GM20000 (cell line): Measurements from ENCODE around the gene C2.

Experiments
- DNase-seq: peaks from one replicate; pipeline ENCODE4 v3.0.0; 2012; ENCODE audit warnings: low spot score
- TF ChIP-seq, protein P1 (sequence below): IDR thresholded peaks from 2 replicates; pipeline ENCODE4 v1.5.1; 2012; ENCODE audit warnings: mild to moderate bottlenecking, control low read depth; ENCODE audit errors: extremely low read depth, missing control alignments

The C2 gene

DNA sequence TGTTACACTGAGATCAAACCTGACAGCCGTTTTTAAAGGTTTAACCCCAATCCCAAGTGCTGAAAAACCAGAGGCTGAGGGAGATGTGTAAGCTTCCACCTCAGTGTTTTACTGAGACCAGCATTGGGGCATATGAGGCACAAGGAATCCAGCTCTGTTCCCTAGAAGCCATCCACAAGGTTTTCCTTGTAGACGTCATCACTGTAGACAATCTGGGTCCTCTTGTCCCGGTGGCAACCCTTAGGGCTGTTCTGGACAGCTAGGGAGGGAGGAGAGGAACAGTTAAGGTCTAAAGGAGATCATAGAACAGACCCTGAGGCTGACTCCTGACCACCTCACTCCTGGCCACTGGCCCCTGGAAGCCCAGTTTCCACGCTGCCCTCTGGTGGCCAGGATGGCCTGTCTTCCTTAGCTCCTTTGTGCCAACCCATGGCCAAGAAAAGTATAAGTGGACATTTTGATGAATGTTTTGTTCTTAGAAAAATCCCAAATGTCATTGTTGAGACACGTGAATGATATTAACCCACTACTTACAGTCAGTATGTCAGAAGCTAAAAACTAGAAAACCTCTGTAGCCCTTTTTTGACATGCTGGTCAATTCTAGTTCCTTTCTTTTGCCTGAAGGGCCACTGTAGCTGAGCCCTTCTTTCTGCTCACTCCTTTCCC, 24.8 kb downstream of the C2 start:
- DNase-seq = peak; percentile 47
- TF ChIP-seq, protein P1, sequence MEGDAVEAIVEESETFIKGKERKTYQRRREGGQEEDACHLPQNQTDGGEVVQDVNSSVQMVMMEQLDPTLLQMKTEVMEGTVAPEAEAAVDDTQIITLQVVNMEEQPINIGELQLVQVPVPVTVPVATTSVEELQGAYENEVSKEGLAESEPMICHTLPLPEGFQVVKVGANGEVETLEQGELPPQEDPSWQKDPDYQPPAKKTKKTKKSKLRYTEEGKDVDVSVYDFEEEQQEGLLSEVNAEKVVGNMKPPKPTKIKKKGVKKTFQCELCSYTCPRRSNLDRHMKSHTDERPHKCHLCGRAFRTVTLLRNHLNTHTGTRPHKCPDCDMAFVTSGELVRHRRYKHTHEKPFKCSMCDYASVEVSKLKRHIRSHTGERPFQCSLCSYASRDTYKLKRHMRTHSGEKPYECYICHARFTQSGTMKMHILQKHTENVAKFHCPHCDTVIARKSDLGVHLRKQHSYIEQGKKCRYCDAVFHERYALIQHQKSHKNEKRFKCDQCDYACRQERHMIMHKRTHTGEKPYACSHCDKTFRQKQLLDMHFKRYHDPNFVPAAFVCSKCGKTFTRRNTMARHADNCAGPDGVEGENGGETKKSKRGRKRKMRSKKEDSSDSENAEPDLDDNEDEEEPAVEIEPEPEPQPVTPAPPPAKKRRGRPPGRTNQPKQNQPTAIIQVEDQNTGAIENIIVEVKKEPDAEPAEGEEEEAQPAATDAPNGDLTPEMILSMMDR = peak; percentile 47

DNA sequence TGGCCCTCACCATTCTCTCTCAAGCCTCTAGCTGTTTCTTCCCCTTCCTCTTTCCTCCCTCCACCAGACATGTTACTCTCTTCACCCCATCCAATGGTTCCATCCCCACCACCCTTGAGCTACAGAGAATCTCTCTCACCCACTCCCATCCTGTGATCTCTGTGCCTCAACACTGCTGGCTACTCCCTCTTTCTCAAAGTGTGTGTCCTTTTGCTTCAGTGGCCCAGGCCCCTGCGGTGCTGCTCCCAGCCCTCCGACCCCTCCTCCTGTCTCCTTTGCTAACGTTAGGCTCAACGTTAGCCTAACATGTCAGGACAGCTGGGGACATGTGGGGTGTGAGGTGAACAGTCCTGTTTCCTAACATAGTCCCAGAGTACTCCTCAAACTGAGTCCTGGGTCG, 25.4 kb downstream of the C2 start:
- TF ChIP-seq, protein P1 = no peak
- no peak for DNase-seq

DNA sequence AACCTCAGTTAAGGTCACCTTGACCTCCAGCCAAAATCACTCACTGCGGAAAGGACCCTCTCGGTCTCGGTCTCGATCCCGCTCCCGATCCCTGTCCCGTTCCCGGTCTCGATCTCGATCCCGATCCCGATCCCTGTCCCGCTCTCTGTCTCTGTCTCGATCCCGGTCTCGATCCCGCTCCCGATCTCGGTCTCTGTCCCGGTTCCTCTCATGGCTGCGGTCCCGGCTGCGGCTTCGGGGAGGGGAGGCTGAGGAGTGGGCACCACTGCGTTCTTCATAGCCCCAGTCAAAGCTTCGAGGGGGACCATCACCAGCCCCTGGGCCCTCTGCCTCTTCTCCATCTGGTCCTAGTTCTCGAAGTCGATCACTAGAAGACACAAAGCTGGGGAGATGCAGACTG, 27.0 kb downstream of the C2 start:
- no peak for DNase-seq
- TF ChIP-seq, protein P1 = no peak

DNA sequence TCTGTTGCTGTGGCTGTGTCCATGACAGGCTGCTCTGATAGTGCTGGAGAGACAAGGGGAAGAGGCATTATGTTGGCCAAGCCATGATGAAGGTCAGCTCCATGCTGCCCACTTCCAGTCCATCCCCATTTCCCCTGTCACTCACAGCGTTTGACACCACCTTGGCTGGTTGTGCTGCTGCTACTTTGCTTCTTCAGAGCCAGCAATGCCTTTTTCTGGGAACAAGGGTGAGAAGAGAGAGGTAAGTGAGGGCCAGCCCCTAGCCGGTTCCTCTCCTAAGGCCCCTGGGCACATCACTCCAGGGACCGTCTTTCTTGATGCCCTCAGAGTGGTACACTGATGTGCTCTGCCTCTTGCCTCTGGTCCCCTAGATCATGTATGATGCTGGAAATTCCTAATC, 29.3 kb downstream of the C2 start:
- TF ChIP-seq, protein P1 = no peak
- DNase-seq = no peak

DNA sequence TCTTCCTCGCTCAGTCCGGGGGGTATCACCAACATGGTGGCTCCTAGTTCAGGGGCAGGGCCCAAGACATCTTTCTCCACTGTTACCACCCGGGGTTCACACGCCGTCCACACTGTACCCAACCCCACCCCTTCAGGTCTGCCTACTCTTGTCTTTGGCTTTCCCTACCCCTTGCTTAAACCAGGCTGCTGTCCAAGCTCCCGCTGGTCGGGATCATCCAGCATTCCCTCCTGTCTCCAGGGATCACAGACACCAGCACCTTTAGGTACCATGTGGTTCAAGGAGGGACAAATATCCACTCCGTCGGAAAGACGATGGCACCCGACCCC, 30.9 kb downstream of the C2 start:
- TF ChIP-seq, protein P1 = no peak
- no peak for DNase-seq

DNA sequence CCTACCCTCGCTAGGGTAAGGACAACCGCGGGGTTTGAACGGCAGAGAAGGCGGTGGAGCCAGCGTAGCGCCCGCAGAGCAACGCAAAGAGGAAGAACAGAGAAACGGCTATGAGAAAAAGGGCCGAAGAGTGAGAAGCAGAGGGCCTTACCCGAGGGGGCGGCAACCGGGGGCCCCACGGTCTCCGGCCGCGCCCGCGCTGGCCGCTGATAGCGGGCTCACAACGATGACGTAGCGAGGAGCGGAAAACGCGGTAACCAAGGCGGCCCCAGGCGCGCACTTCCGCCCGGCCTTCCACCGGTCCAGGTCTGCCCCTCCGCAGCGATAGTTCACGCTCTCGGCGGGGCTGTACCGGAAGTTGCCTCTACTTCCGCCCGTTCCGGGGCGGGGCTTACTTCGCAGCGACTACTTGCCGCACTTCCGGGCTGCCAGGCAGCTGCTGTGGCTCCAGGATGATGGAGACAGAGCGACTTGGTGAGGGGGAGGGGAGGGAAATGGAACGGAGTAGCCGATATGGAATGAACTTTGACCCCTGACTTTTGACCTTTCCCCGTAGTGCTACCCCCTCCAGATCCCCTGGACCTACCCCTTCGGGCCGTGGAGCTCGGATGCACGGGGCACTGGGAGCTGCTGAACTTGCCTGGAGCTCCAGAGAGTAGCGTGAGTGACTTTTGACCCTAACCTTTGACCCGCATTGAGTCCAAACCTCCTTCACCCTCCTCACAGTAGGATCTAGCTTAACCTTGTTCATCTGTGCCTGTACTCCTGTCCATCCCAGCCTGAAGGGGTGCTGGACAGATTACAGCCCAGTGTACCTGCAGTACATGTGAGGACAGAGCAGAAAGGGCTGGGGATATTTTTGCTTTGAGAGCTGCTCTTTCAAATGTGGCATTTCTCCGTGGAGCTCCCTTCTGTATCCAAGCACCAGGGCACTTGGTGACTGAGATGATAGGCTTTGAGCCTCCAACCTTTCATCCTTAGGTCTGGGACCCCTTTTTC, 31.5 kb downstream of the C2 start, which contains the start of the genes NELFE and SKIC2:
NELFE (minus strand) TSS at position 231 of the 999 bp plus-strand sequence. CDS start 525 bp downstream, outside the sequence.
SKIC2 (plus strand) TSS at position 435 of the 999 bp plus-strand sequence; CDS start at position 453, 18 bp downstream.
- TF ChIP-seq, protein P1 = no peak

DNA sequence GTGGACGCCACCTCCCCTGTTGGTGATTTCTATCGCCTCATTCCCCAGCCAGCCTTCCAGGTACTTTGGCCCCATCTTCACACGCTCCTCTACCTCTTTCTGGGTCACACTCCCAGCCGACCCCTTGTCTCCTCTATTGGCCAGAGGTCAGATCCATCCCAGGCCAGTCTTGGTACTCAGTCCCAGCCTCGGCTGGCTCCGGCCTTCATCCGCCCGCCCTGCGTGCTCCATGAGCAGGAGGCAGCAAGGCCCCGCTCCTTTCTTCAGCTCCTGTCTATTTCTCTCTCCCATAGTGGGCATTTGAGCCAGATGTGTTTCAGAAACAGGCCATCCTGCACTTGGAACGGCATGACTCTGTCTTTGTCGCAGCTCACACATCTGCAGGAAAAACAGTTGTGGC, 34.1 kb downstream of the C2 start:
- DNase-seq = no peak
- TF ChIP-seq, protein P1 = no peak

More for the DNA sequence above, 31.5 kb downstream of the C2 start, which contains the start of the genes NELFE and SKIC2:
- peak; percentile 99 for DNase-seq
